ENCODE data around the gene RELN.

The RELN gene

DNA sequence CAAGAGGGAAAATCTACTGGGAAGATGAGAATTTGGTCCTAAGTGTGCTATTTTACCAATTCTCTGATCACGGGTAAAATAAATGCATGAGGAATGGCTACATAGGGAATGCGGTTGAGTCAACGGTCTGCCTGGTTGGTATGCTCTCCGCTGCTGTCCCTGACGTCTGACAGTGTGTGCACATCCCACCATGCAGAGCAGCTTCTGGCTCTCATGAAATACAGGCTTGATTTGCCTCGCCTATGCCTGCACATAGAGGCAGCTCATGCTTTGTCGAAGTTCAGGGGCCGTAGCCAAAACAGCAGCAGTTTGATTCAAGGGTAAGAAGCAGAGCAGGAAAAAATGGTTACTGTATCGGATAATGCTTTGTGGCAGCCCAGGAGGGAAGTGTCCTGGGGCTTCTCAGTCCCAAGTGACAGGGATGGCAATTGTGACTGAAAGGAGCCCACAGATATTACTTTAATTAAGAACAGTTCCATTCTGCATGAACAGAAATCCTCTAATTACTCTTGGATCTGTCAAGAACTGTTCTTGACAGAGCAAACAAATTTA, 275.0 kb downstream of the RELN start:
- TF ChIP-seq TAF1 (IDR thresholded peaks at IDR 0.05; ENCODE audit: borderline replicate concordance, insufficient read depth, low read length) = no peak
- no peak for TF ChIP-seq REST (IDR thresholded peaks at IDR 0.05; ENCODE audit: insufficient read depth in 1 of 2, low read depth in 2 of 2, low read length in 2 of 2)
- no peak for TF ChIP-seq FOXP2 (optimal IDR thresholded peaks at IDR 0.05; ENCODE audit: borderline replicate concordance, extremely low read depth, extremely low read length, insufficient read depth)
- no peak for TF ChIP-seq SIN3A (IDR thresholded peaks at IDR 0.05; ENCODE audit: borderline replicate concordance, insufficient read depth, low read length)
- no peak for TF ChIP-seq POLR2AphosphoS5 (IDR thresholded peaks at IDR 0.05; ENCODE audit: low read depth, low read length)

DNA sequence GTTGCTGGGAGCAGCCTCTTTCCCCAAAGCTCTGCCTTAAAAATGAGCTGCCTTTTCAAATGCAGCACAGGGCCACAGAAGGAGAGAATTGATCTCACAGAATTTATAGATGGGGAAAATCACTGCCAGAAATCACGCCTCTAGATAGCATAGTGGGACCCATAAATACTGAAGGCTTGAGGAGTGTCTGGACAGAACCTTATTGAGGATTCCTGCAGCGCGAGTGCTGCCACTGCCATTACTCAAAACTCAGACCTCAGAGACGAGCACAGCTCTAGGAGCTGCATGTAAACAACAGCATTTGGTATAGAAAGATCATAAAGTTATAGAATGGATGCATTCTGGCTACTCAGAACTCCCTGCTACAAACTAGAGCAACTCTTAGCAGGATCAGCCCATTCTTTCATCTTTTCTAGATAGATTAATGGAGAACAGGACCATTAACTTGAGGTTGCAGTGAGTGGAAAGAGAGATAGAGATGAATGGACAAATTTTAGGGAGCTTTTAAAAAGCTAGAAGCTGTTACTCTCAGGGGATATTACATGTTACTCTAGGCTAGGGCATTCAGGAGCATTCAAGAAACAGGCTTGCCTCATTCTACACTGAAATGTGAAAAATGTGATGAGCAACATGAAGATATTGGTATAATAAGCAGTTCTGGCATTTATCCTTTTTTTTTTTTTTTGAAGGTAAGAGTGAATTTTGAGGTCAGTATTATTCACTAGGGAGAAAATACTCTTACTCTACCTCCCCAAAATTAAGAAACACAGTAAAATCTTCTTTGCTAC, 276.3 kb downstream of the RELN start:
- TF ChIP-seq REST (IDR thresholded peaks at IDR 0.05; ENCODE audit: insufficient read depth in 1 of 2, low read depth in 2 of 2, low read length in 2 of 2) (no peak), TAF1 (IDR thresholded peaks at IDR 0.05; ENCODE audit: borderline replicate concordance, insufficient read depth, low read length) (no peak), SIN3A (IDR thresholded peaks at IDR 0.05; ENCODE audit: borderline replicate concordance, insufficient read depth, low read length) (no peak), POLR2AphosphoS5 (IDR thresholded peaks at IDR 0.05; ENCODE audit: low read depth, low read length) (no peak), FOXP2 (optimal IDR thresholded peaks at IDR 0.05; ENCODE audit: borderline replicate concordance, extremely low read depth, extremely low read length, insufficient read depth) (no peak)

GRCh38 chr7:103711413-103711812, 278.0 kb downstream of the RELN start:
- TF ChIP-seq REST (IDR thresholded peaks at IDR 0.05; ENCODE audit: insufficient read depth in 1 of 2, low read depth in 2 of 2, low read length in 2 of 2) (no peak), TAF1 (IDR thresholded peaks at IDR 0.05; ENCODE audit: borderline replicate concordance, insufficient read depth, low read length) (no peak), FOXP2 (optimal IDR thresholded peaks at IDR 0.05; ENCODE audit: borderline replicate concordance, extremely low read depth, extremely low read length, insufficient read depth) (no peak), POLR2AphosphoS5 (IDR thresholded peaks at IDR 0.05; ENCODE audit: low read depth, low read length) (no peak), SIN3A (IDR thresholded peaks at IDR 0.05; ENCODE audit: borderline replicate concordance, insufficient read depth, low read length) (no peak)

DNA sequence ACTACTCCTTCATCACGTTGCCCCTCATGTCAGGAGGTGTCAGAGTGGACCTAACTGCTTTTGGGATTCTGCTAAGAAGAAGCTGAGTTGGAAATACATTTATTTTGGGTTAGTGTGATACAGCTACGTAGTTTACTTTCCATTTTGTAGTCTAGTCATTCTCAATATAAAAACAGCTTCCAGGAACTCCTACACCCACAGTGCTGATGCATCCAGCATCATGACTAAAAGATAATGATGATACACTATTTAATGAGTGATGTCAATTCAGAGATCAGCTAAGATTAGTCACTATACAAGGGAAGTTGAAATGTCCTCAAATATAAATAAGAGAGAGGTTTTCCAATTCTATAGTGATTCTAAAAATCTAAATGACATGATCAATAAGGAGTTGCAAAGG, 279.2 kb downstream of the RELN start:
- TF ChIP-seq FOXP2 (optimal IDR thresholded peaks at IDR 0.05; ENCODE audit: borderline replicate concordance, extremely low read depth, extremely low read length, insufficient read depth) (no peak), POLR2AphosphoS5 (IDR thresholded peaks at IDR 0.05; ENCODE audit: low read depth, low read length) (no peak), REST (IDR thresholded peaks at IDR 0.05; ENCODE audit: insufficient read depth in 1 of 2, low read depth in 2 of 2, low read length in 2 of 2) (no peak), SIN3A (IDR thresholded peaks at IDR 0.05; ENCODE audit: borderline replicate concordance, insufficient read depth, low read length) (no peak), TAF1 (IDR thresholded peaks at IDR 0.05; ENCODE audit: borderline replicate concordance, insufficient read depth, low read length) (no peak)

All from PFSK-1 (cell line).